ENCODE measurements around the gene CATSPERB.
A peak's percentile ranks its signal among the peaks of the same experiment; 100 is the strongest.
"Not testable (repeated sequence)": the region's sequence is repeated elsewhere in the genome, so short reads cannot be mapped to it uniquely, and the experiment has no call there.

CATSPERB gene, protein sequence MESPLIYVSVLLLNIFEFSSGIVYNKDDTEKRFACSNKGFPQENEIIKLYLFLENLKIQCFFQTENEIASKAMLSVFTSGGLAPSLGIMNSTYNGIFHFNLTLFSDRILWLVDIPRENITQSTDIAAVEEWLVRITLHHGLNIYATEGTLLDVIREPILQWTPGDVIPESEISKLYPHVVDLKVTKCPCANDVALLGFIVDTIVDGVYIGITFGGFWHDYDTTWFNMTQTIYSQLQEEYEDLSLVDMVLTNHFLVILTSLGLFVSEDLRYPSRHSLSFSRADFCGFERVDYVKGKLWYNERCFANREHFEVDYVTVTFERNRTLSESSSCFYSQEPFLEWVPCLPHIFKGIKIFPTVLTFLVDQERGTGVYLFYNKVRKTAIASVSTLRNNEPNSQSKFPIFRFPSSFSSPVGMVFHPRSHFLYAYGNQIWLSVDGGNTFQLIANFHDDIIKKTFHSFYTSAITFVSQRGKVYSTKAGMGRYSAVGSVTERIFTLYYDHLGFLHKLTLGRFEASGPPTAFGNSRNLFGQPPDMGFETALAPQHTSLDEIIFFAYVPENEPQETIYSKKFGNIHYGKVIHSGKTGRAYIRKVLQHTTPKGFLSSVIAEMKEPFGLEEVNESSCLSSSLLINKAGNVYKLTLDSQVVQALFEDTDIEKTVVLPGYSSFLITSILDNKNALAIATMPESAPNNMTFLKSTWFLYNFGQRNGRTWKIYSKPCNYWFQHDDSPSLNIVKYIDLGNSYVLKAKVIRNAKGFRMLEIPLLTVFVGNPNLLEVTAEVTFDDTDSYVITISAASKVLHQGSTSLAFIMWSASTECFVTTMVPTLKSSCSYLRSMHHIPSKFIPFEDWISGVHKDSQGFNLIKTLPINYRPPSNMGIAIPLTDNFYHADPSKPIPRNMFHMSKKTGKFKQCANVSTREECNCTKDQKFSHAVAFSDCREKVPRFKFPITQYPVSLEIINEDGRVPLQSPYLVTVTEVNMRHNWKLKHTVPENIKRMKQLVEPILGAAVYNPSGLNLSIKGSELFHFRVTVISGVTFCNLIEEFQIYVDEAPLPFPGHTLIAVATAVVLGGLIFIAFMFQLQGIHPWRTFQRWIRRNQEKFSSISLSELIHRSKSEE

DNA sequence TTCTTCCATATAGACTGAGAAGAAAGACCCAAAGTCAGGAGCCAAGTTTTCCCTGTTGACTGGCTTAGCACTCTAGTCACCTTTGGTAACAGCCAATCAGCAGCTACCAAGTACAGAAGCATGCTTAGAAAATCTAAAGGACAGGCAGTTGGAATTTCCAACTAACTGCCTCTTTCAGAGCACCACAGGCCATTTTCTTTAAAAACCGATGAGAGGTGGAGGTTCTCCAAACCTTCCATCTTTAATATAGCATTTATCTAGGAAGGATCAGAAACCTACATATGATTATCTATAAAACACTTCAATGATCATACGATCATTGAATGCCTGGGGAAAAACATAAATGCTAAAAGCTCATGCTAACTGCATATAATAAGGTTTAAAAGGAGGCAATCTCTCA is at the start of gene CATSPERB:
Gene CATSPERB (minus strand): TSS at position 101 of the 400 bp plus-strand sequence. CDS start 2,607 bp downstream, outside the sequence.
- DNase-seq, result no peak

GRCh38 chr14:91780452-91780851 is 48.6 kb upstream of the CATSPERB start:
- DNase-seq, result no peak

DNA sequence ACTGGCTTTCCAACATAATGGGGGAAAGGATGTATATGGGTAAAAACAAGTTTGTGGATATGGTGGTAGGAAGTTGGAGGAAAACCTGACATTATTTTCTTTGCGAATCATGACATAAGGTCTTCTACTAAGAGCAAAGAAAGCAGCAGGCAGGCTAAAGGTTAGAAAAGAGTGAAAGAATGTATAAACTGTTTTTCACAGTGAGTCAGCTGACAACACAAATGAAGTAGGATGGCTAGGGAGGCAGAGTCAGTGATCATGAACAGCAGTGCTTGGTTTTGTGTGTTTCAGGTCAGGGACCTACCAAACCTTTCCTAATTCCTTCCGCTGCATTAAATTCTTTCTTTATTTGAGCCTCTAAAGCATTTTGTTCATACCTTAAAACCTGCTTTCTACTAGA is 46.3 kb upstream of the CATSPERB start:
- DNase-seq, result no peak

GRCh38 chr14:91774140-91775096 is 42.5 kb upstream of the CATSPERB start:
- DNase-seq, result no peak

DNA sequence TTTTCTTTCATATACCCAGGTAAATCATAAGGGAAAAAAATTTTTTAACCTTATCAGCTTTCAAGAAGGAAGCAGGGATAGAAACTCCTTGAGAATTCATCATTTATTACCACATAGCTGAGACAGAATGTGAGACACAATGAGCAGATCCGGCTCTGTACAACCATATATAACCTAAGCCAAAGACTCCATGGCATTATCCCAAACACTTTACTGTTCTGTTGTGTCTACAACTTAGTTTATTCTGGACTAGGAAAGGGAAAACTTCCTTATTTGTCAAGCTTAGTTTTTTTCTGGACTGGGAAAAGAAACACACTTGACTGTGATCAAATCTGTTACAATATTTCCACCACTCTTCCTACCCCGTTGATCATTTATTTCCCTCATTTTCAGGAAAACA is 38.3 kb upstream of the CATSPERB start:
- DNase-seq, result no peak

- DNase-seq, result no peak
Measured at GRCh38 chr14:91755570-91756295, 23.8 kb upstream of the CATSPERB start.

DNA sequence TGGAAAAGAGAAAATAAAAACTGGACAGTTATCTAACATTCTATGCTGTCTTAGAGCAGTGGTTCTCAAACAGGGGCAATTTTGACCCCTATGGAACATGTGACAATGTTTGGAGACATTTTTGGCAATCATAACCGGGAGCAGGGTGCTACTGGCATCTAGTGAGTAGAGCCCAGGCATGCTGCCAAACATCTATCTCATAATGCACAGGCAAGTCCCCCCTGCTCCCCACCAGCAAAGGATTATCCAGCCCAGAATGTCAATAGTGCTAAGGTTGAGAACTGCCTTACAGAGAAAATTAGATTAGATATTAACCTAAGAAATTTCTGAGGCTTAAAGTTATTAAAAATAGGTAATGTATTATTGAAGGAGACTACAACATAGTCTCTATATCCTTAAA is 22.9 kb upstream of the CATSPERB start:
- peak; percentile 19 for DNase-seq

DNA sequence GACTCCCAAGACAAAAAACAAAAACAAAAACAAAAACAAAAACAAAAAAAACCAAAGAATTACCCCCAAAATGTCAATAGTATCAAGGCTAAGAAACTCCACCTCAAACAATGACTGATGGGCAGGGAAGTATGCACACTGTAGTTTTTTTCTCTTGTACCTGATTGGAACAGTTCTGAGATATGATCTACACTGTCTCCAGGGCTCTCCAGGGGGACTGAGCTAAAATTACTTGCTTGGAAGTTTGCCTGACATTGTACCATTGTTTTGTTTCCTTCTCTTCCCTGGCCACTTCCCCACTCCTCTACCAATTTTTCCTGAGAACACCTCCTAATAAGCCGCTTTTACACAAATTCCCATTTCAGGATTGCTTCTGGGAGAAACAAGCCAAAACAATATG is 22.3 kb upstream of the CATSPERB start:
- no peak for DNase-seq

GRCh38 chr14:91753501-91754128 is 21.7 kb upstream of the CATSPERB start:
- DNase-seq, result no peak

- no peak for DNase-seq
Measured at GRCh38 chr14:91752961-91753360, 21.1 kb upstream of the CATSPERB start.

DNA sequence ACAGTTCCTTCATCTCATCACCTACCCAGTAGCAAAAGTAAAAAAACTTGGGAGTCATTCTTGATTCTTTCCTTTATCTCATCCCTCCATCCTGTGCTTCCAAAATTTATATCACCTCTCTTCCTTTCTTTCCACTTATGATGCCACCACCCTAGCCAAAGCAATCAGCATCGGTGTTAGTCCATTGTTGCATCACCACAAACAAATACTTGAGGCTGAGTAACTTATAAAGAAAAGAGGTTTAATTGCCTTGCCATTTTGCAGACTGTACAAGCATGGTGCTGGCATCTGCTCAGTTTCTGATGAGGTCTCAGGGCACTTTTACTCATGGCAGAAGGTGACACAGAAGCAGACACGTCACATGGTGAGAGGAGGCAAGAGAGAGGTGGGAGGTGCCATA is 19.8 kb upstream of the CATSPERB start:
- no peak for DNase-seq

DNA sequence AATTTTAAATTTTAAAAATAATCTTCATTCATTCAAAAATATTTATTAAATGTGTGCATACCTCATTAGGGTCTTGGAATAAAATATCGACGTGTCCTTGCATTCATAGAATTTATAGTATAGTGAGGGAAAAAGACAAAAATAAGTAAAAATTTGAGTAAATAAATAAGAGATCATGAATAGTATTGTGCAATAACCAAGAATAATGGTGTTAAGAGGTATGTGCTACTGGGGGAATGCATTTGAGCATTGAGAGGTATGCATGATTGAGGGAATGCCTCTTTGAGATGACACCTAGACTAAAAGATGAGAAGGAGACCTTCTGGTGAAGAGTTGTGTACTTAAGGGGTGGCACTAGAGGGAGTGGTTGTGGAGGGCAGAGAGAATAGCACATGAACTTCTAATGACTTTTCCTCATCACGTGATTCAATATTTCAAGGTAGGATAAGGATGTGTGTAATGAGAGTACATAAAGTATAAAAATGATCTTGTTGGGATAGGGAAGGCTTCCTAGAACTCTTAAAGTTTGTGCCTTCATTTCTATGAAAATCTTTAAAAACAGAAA is 18.8 kb upstream of the CATSPERB start:
- DNase-seq, result no peak

- DNase-seq, result peak; percentile 3
Measured at GRCh38 chr14:91749868-91750267, 18.0 kb upstream of the CATSPERB start.

DNA sequence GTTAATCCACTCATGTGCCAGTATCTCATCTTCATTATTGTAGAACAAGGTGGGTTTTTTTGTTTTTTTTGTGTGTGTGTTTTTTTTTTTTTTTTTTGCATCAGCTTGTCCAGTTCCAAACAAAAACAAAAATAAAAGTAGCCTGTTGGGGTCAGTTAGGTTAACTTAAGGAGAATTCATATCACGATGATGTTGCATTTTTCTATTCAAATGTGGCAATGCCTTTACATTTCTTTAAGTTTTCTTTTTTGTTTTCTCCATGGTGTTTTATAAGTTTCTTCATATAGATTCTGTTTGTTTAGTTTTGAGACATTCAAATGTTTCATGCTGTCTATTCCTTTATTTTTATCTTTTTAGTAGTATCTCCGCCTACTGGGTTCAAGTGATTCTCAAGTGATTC is 16.2 kb upstream of the CATSPERB start:
- DNase-seq, result no peak

- no peak for DNase-seq
Measured at GRCh38 chr14:91745344-91745743, 13.5 kb upstream of the CATSPERB start.

- DNase-seq, result peak; percentile 30
Measured at GRCh38 chr14:91744068-91744480, 12.2 kb upstream of the CATSPERB start.

- DNase-seq, result no peak
Measured at GRCh38 chr14:91743305-91743653, 11.4 kb upstream of the CATSPERB start.

- peak; percentile 2 for DNase-seq
Measured at GRCh38 chr14:91742621-91743304, 10.9 kb upstream of the CATSPERB start.

DNA sequence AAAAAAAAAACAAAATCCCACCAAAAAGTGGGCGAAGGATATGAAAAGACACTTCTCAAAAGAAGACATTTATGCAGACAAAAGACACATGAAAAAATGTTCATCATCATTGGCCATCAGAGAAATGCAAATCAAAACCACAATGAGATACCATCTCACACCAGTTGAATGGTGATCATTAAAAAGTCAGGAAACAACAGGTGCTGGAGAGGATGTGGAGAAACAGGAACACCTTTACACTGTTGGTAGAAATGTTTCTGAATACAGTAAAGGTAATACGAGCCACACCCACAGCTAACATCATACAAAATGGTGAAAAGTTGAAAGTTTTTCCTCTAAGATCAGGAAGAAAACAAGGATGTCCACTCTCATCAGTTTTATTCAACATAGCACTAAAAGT is 8.0 kb upstream of the CATSPERB start:
- not testable (repeated sequence) for DNase-seq

DNA sequence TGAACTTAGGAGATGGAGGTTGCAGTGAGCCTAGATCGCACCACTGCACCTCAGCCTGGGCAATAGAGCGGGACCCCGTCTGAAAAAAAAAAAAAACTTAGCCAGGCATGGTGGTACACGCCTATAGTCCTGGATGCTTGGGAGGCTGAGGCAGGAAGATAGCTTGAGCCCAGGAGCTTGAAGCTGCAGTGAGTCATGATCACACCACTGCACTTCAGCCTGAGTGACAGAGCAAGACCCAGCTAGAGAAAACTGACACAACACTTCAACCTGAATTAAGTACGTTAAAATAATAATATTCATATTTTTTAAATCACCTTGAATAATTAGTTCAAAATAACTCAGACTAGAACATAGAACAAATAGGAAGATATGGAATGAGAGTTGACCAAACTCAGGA is 5.7 kb upstream of the CATSPERB start:
- DNase-seq, result no peak
